OCI-LY1 (cell line): ENCODE data around the gene RBMX.

ENCODE experiments used
- H2AFZ ChIP-seq: fragments of 200-600 bp; sonication (generic), shearing (Covaris generic); 2 replicates; pipeline ENCODE4 v1.6.0; 2014; ENCODE audit warnings: antibody characterized with exemption, mild to moderate bottlenecking, low read length
- H3F3A ChIP-seq: fragments of 200-600 bp; sonication (generic), shearing (Covaris generic); 2 replicates; pipeline ENCODE4 v1.6.0; 2014; ENCODE audit warnings: mild to moderate bottlenecking, antibody characterized with exemption, low read length, moderate library complexity; ENCODE audit not compliant: insufficient read depth
- H3K27ac ChIP-seq: fragments of 200-600 bp; sonication (generic); 2 replicates; pipeline ENCODE4 v1.5.1; 2014; ENCODE audit warnings: low read length, mixed run types, mild to moderate bottlenecking, low read depth; ENCODE audit not compliant: poor library complexity, severe bottlenecking
- H3K27me3 ChIP-seq: fragments of 200-600 bp; sonication (generic); 2 replicates; pipeline ENCODE4 v1.6.0; 2014; ENCODE audit warnings: antibody characterized with exemption, mild to moderate bottlenecking, low read length, moderate library complexity; ENCODE audit not compliant: insufficient read depth
- H3K36me3 ChIP-seq: fragments of 200-600 bp; sonication (generic); 2 replicates; pipeline ENCODE4 v1.6.1; 2014; ENCODE audit warnings: mild to moderate bottlenecking, antibody characterized with exemption, low read length, moderate library complexity, mixed read lengths; ENCODE audit not compliant: insufficient read depth
- H3K4me1 ChIP-seq: fragments of 200-600 bp; sonication (generic); 2 replicates; pipeline ENCODE4 v1.5.1; 2014; ENCODE audit warnings: mild to moderate bottlenecking, low read length, moderate library complexity; ENCODE audit not compliant: insufficient read depth, severe bottlenecking
- H3K4me2 ChIP-seq: fragments of 200-600 bp; sonication (generic), shearing (Covaris generic); 2 replicates; pipeline ENCODE4 v1.6.1; 2014; ENCODE audit warnings: low read length
- H3K4me3 ChIP-seq: fragments of 200-600 bp; sonication (generic); 2 replicates; pipeline ENCODE4 v1.5.1; 2014; ENCODE audit warnings: low read length, low read depth, mild to moderate bottlenecking, mixed read lengths; ENCODE audit not compliant: poor library complexity, severe bottlenecking
- H3K79me2 ChIP-seq: fragments of 200-600 bp; shearing (Covaris generic); 2 replicates; pipeline ENCODE4 v1.6.1; 2016; ENCODE audit warnings: mixed run types, low read length, mixed read lengths; ENCODE audit not compliant: insufficient read depth
- H3K9ac ChIP-seq: fragments of 200-600 bp; sonication (generic), shearing (Covaris generic); 2 replicates; pipeline ENCODE4 v1.6.1; 2014; ENCODE audit warnings: mild to moderate bottlenecking, low read length, mixed read lengths
- H3K9me2 ChIP-seq: fragments of 200-600 bp; sonication (generic), shearing (Covaris generic); 2 replicates; pipeline ENCODE4 v1.6.1; 2014; ENCODE audit warnings: low read depth, mild to moderate bottlenecking, low read length, mixed read lengths
- H3K9me3 ChIP-seq: fragments of 200-600 bp; shearing (Covaris generic); 2 replicates; pipeline ENCODE4 v1.6.1; 2014; ENCODE audit warnings: low read length, mixed read lengths
- H4K20me1 ChIP-seq: fragments of 200-600 bp; sonication (generic), shearing (Covaris generic); 2 replicates; pipeline ENCODE4 v1.6.0; 2016; ENCODE audit warnings: mild to moderate bottlenecking, low read length; ENCODE audit not compliant: insufficient read depth
- EZH2 ChIP-seq: fragments of 200-600 bp; sonication (generic), shearing (Covaris generic); IDR thresholded peaks from 2 replicates; pipeline ENCODE4 v1.8.0; 2017; ENCODE audit warnings: borderline replicate concordance, mixed run types, mild to moderate bottlenecking, antibody characterized with exemption, low read length, moderate library complexity, mixed read lengths
- TF ChIP-seq, protein P1 (sequence below): fragments of 200-600 bp; sonication (generic), shearing (Covaris generic); IDR thresholded peaks from 2 replicates; pipeline ENCODE4 v1.5.1; 2017; ENCODE audit warnings: mild to moderate bottlenecking, antibody characterized with exemption, low read length, moderate library complexity, mixed read lengths

Gene RBMX

DNA sequence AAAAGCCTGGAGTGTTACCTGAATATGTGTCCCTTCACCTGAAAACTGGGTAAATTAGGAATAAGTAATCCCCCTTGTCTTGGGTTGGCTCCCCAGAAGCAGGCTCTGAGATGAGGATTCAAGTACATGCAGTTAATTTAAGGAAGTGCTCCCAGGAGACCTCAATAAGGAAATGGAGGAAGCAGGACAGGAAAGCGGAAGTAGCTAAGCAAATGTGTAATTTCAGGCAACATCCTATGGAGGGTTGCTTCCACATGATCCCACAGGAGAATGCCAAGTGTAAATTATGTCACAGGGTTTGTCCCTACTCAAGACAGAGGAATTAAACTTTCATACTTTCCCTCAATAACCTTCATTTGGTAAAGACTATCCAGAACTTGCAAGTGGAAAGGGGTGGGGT lies 51.7 kb downstream of the RBMX start:
- Histone ChIP-seq H4K20me1 (no peaks in the 10 kb centered on the region), H2AFZ (no peak overlapping the region), H3K4me2 (no peak overlapping the region), H3K9me3 (no peaks in the 10 kb centered on the region), H3K4me3 (no peak overlapping the region), H3F3A (no peaks in the 10 kb centered on the region), H3K79me2 (no peaks in the 10 kb centered on the region), H3K27ac (no peak overlapping the region), H3K9me2 (no peaks in the 10 kb centered on the region), H3K4me1 (no peaks in the 10 kb centered on the region), H3K36me3 (no peaks in the 10 kb centered on the region), H3K9ac (no peak overlapping the region), H3K27me3 (no peaks in the 10 kb centered on the region)
- no peak for TF ChIP-seq EZH2
- TF ChIP-seq, protein P1, sequence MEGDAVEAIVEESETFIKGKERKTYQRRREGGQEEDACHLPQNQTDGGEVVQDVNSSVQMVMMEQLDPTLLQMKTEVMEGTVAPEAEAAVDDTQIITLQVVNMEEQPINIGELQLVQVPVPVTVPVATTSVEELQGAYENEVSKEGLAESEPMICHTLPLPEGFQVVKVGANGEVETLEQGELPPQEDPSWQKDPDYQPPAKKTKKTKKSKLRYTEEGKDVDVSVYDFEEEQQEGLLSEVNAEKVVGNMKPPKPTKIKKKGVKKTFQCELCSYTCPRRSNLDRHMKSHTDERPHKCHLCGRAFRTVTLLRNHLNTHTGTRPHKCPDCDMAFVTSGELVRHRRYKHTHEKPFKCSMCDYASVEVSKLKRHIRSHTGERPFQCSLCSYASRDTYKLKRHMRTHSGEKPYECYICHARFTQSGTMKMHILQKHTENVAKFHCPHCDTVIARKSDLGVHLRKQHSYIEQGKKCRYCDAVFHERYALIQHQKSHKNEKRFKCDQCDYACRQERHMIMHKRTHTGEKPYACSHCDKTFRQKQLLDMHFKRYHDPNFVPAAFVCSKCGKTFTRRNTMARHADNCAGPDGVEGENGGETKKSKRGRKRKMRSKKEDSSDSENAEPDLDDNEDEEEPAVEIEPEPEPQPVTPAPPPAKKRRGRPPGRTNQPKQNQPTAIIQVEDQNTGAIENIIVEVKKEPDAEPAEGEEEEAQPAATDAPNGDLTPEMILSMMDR, result no peak

DNA sequence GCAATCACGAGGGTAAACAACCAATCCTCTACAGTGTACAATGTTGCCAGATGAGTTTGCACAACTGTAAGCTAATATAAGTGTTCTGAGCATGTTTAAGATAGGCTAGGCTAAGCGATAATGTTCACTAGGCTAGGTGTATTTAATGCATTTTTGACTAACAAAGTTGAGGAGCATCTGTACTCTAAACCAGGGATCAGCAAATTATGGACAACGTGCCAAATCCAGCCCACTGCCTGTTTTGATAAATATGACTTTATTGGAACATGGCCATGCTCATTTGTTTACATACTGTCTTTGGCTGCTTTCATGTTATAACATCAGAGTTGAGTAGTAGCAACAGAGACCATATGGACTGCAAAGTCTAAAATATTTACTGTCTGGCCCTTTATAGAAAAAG lies 53.5 kb downstream of the RBMX start:
- no peaks in the 10 kb centered on the region for H3K4me1 ChIP-seq
- H3K4me2 ChIP-seq, result no peak overlapping the region
- H2AFZ ChIP-seq, result no peak overlapping the region
- no peak overlapping the region for H3K4me3 ChIP-seq
- H3F3A ChIP-seq, result no peaks in the 10 kb centered on the region
- no peaks in the 10 kb centered on the region for H3K9me3 ChIP-seq
- no peaks in the 10 kb centered on the region for H3K36me3 ChIP-seq
- H3K9ac ChIP-seq, result no peak overlapping the region
- H3K27ac ChIP-seq, result no peak overlapping the region
- no peaks in the 10 kb centered on the region for H3K79me2 ChIP-seq
- no peaks in the 10 kb centered on the region for H3K9me2 ChIP-seq
- H3K27me3 ChIP-seq, result no peaks in the 10 kb centered on the region
- TF ChIP-seq EZH2, result no peak
- TF ChIP-seq, protein P1, result no peak
- H4K20me1 ChIP-seq, result no peaks in the 10 kb centered on the region

DNA sequence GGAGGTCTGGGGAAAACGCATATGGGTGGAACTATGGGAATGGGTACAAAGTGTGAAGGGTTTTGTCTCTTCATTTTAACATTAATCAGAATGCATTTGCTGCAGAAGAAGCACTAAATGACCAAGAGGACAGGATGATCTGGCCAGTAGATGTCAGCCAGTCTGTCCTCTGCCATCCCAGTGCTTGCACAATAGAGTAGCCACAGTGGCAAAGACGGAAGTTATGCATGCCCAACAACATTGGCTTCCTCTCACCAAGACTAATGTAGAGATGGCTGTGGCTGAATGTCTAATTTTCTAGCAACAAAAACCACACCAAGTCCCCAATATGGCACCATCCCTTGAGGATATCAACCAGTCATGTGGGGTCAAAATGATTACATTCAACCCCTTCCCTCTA lies 54.8 kb downstream of the RBMX start:
- no peaks in the 10 kb centered on the region for H3K79me2 ChIP-seq
- no peak overlapping the region for H3K27ac ChIP-seq
- H3K9ac ChIP-seq, result no peak overlapping the region
- no peaks in the 10 kb centered on the region for H3K9me2 ChIP-seq
- no peak overlapping the region for H3K4me3 ChIP-seq
- no peaks in the 10 kb centered on the region for H3F3A ChIP-seq
- no peak overlapping the region for H2AFZ ChIP-seq
- no peaks in the 10 kb centered on the region for H3K36me3 ChIP-seq
- H3K27me3 ChIP-seq, result no peaks in the 10 kb centered on the region
- TF ChIP-seq, protein P1, result no peak
- no peak for TF ChIP-seq EZH2
- no peak overlapping the region for H3K4me2 ChIP-seq
- no peaks in the 10 kb centered on the region for H3K4me1 ChIP-seq
- H3K9me3 ChIP-seq, result no peaks in the 10 kb centered on the region
- H4K20me1 ChIP-seq, result no peaks in the 10 kb centered on the region
